Neutrophil (primary cell): Measurements from ENCODE around the gene KRTAP10-12.
"Not testable (repeated sequence)": the region's sequence is repeated elsewhere in the genome, so short reads cannot be mapped to it uniquely, and the experiment has no call there.

Source experiments
- H3K27ac ChIP-seq: fragments of 200-600 bp; sonication (generic); 2 replicates; pipeline ENCODE4 v1.5.1; 2016; ENCODE audit warnings: mild to moderate bottlenecking, moderate library complexity
- H3K27me3 ChIP-seq: fragments of 200-600 bp; sonication (generic); 2 replicates; pipeline ENCODE4 v1.6.0; 2016; ENCODE audit warnings: mild to moderate bottlenecking
- H3K36me3 ChIP-seq: fragments of 200-600 bp; sonication (generic); 2 replicates; pipeline ENCODE4 v1.5.1; 2017
- H3K4me1 ChIP-seq, 2 experiments: fragments of 200-600 bp in 1 of 2; sonication (generic) in 1 of 2; 1 replicate in 1 of 2; 2 replicates in 1 of 2; pipeline versions ENCODE4 v1.5.1 to v1.6.1; 2013 to 2016; ENCODE audit warnings: low read depth in 1 of 2, low read length in 1 of 2, mild to moderate bottlenecking in 1 of 2, moderate library complexity in 1 of 2; ENCODE audit not compliant: control insufficient read depth in 1 of 2, insufficient read depth in 1 of 2
- H3K4me3 ChIP-seq, 2 experiments: fragments of 200-600 bp in 1 of 2; sonication (generic) in 1 of 2; 1 replicate in 1 of 2; 2 replicates in 1 of 2; pipeline ENCODE4 v1.5.1; 2013 to 2016; ENCODE audit warnings: low read depth in 1 of 2, low read length in 1 of 2, mild to moderate bottlenecking in 1 of 2, moderate library complexity in 1 of 2
- H3K9me3 ChIP-seq: fragments of 200-600 bp; sonication (generic); 2 replicates; pipeline ENCODE4 v1.5.1; 2016
- TF ChIP-seq, protein P1 (sequence below): fragments of 200-600 bp; sonication (generic); IDR thresholded peaks from 2 replicates; pipeline ENCODE4 v1.5.1; 2016; ENCODE audit warnings: antibody characterized with exemption

The KRTAP10-12 gene

DNA sequence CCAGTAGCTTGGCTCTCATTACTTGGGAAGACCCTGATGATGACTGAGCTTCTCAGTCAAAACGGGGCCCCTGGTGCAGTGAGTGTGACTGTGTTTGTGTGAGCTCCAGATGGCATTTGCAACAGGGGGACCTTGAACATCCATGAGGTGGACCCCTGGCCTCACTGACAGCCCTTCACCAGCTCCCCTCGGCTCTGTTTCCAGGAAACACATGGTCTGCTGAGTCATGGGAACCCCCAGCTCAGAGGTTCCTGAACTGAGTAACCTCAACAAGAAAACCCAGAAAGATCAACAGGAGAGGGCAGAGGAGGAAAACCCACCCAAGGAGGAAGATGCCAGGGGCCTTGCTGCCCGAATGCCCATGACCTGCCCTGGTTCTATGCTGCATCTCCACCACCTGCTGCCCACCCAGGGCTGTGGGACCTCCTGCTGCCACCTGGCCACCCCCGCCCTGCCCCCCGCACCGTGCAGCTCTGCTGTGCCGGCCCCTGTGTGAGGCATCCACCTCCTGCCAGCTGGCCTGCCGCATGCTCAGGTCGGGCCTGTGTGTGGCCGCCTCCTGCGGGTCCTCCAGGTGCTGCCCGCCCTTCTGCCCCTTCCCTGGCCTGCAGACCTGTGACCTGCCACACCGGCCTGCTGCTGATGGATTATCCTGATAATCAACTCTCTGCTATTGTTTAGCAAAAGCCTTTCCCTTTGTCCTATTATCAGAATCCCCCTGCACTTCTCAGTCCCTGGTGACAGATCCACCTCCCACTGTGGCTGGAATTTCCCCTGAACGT, 10.8 kb upstream of the KRTAP10-12 start:
- Histone ChIP-seq H3K4me1 (no peaks in the 10 kb centered on the region), H3K4me3 (no peak overlapping the region), H3K27me3 (peaks cover 36% of the 10 kb centered on the region), H3K36me3 (no peaks in the 10 kb centered on the region), H3K27ac (no peak overlapping the region), H3K9me3 (no peaks in the 10 kb centered on the region)
- TF ChIP-seq, protein P1, sequence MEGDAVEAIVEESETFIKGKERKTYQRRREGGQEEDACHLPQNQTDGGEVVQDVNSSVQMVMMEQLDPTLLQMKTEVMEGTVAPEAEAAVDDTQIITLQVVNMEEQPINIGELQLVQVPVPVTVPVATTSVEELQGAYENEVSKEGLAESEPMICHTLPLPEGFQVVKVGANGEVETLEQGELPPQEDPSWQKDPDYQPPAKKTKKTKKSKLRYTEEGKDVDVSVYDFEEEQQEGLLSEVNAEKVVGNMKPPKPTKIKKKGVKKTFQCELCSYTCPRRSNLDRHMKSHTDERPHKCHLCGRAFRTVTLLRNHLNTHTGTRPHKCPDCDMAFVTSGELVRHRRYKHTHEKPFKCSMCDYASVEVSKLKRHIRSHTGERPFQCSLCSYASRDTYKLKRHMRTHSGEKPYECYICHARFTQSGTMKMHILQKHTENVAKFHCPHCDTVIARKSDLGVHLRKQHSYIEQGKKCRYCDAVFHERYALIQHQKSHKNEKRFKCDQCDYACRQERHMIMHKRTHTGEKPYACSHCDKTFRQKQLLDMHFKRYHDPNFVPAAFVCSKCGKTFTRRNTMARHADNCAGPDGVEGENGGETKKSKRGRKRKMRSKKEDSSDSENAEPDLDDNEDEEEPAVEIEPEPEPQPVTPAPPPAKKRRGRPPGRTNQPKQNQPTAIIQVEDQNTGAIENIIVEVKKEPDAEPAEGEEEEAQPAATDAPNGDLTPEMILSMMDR: no peak

DNA sequence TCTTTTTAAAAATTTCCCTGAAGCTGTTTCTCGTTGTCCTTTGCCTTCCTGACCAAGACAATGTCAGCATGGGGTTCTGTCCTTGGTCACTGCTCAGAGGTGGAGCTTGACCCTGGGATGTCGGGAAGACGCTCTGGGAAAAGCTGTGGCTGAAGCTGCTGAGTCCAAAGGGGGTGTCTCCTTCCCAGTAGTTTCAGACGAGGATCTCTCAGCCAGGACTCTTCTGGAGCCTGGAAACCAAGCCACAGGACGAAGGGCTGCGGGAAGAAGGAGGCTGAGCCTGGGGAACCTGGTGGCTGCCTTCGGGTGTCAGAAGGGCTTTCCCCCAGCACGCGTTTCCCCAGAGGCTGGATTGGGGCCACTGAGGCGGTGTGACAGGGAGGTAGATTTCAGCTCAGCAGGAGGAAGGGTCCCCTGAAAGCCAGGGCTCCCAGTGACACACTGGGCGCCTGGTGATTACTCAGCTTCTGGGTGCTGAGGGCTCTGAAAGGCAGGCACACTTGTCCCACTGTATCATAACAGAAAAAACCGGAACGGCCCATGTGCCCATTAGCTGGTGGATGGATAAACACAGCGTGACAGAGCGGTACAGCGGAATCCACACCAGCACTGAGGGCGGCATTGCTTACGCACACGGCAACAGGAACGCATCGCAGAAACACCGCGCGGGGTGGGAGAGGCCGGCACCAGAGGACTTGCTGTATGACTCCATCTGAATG, 10.0 kb upstream of the KRTAP10-12 start:
- H3K4me1 ChIP-seq: no peaks in the 10 kb centered on the region
- H3K36me3 ChIP-seq: no peaks in the 10 kb centered on the region
- no peak overlapping the region for H3K4me3 ChIP-seq
- peaks cover 38% of the 10 kb centered on the region for H3K27me3 ChIP-seq
- H3K27ac ChIP-seq: no peak overlapping the region
- TF ChIP-seq, protein P1: no peak
- no peaks in the 10 kb centered on the region for H3K9me3 ChIP-seq

DNA sequence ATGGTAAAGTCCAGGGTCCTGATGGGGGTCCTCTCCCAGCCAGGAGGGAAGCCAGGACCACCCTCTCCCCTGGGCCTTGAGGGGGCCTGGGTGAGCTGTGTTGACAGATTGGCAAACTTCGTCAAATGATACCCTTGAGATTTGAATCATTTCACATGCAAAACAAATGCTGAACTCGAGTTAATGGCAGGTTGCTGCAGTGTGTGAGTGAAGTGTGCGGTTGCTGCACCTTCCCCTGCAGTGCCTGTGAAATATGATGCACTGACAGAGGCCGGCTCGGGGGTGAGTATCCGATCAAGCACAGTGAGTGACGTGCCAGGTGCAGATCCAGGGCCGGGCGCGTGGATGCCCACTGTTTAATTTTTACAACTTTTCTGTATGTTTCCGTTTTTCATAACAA, 9.3 kb upstream of the KRTAP10-12 start:
- Histone ChIP-seq H3K4me3 (no peak overlapping the region), H3K27me3 (peaks cover 34% of the 10 kb centered on the region), H3K9me3 (no peaks in the 10 kb centered on the region), H3K4me1 (no peaks in the 10 kb centered on the region), H3K36me3 (no peaks in the 10 kb centered on the region), H3K27ac (no peak overlapping the region)
- TF ChIP-seq, protein P1: no peak

DNA sequence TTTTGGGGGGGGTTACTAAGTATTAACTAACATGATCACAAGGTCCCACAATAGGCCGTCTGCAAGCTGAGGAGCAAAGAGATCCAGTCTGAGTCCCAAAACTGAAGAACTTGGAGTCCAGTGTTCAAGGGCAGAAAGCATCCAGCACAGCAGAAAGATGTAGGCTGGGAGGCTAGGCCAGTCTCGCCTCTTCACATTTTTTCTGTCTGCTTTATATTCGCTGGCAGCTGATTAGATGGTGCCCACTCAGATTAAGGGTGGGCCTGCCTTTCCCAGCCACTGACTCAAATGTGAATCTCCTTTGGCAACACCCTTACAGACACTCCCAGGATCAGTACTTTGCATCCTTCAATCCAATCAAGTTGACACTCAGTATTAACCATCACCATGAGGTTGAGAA, 7.2 kb upstream of the KRTAP10-12 start:
- H3K4me1 ChIP-seq, H3K9me3 ChIP-seq, H3K4me3 ChIP-seq, H3K36me3 ChIP-seq, H3K27ac ChIP-seq: not testable (repeated sequence)
- H3K27me3 ChIP-seq: peaks cover 38% of the 10 kb centered on the region

DNA sequence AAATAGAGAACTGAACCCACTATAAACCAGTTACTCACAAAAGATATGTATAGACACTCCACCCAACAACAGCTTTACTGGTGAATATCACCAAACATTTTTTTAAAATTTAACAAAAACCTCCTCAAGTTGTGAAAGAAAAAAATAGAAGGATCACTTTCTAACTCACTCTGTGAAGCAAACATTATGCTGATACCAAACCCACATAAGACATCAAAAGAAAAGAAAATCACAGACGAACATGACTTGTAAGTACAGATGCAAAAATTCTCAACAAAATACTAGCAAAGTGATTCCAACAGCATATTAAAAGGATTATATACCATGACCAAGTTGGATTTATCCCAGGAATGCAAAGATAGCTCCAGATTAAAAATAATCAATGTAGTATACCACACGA, 5.3 kb upstream of the KRTAP10-12 start:
- H3K36me3 ChIP-seq: no peaks in the 10 kb centered on the region
- no peak overlapping the region for H3K4me3 ChIP-seq
- H3K9me3 ChIP-seq: no peaks in the 10 kb centered on the region
- no peaks in the 10 kb centered on the region for H3K4me1 ChIP-seq
- TF ChIP-seq, protein P1: no peak
- H3K27ac ChIP-seq: no peak overlapping the region
- H3K27me3 ChIP-seq: peaks cover 50% of the 10 kb centered on the region
